SK-N-SH treated with all-trans-retinoic acid at 6 μM for 48 hours (cell line): ENCODE data around the gene CSE1L.

Experiments
- ATAC-seq: fragments of 200-7000 bp; cut with Tn5 transposase; 3 replicates; pipeline ENCODE4 v1.9.1; 2020; ENCODE audit warnings: mild to moderate bottlenecking, moderate library complexity
- BACH2 ChIP-seq: fragments of 250-450 bp; sonication (Bioruptor Pico); IDR thresholded peaks from 2 replicates; pipeline ENCODE4 v1.9.0; 2021; ENCODE audit warnings: mild to moderate bottlenecking, borderline replicate concordance
- CSDC2 ChIP-seq: fragments of 250-450 bp; sonication (Bioruptor Pico); IDR thresholded peaks from 2 replicates; pipeline ENCODE4 v1.5.0; 2020; ENCODE audit warnings: mild to moderate bottlenecking, moderate library complexity
- GLIS3 ChIP-seq: fragments of 250-450 bp; sonication (Bioruptor Pico); IDR thresholded peaks from 2 replicates; pipeline ENCODE4 v1.5.0; 2020; ENCODE audit warnings: mild to moderate bottlenecking, moderate library complexity
- ISL1 ChIP-seq: fragments of 250-450 bp; sonication (Bioruptor Pico); IDR thresholded peaks from 2 replicates; pipeline ENCODE4 v2.1.2; 2022; ENCODE audit warnings: mild to moderate bottlenecking, moderate library complexity
- OSR1 ChIP-seq: fragments of 250-450 bp; sonication (Bioruptor Pico); IDR thresholded peaks from 2 replicates; pipeline ENCODE4 v1.8.0; 2022; ENCODE audit warnings: moderate library complexity, mild to moderate bottlenecking, inconsistent platforms
- PPARA ChIP-seq: fragments of 250-450 bp; sonication (Bioruptor Pico); IDR thresholded peaks from 2 replicates; pipeline ENCODE4 v1.5.0; 2020; ENCODE audit warnings: mild to moderate bottlenecking, borderline replicate concordance
- RARB ChIP-seq: fragments of 250-450 bp; sonication (Bioruptor Pico); IDR thresholded peaks from 2 replicates; pipeline ENCODE4 v1.8.0; 2021; ENCODE audit warnings: mild to moderate bottlenecking, moderate library complexity
- SNAI2 ChIP-seq: fragments of 250-450 bp; sonication (Bioruptor Pico); IDR thresholded peaks from 2 replicates; pipeline ENCODE4 v1.5.0; 2020; ENCODE audit warnings: mild to moderate bottlenecking, moderate library complexity
- TCF4 ChIP-seq: fragments of 250-450 bp; sonication (Bioruptor Pico); IDR thresholded peaks from 2 replicates; pipeline ENCODE4 v1.8.0; 2021; ENCODE audit warnings: mild to moderate bottlenecking, moderate library complexity, borderline replicate concordance
- TOX ChIP-seq: fragments of 250-450 bp; sonication (Bioruptor Pico); IDR thresholded peaks from 2 replicates; pipeline ENCODE4 v1.8.0; 2021; ENCODE audit warnings: mild to moderate bottlenecking, moderate library complexity, borderline replicate concordance
- ZC3H10 ChIP-seq: fragments of 250-450 bp; sonication (Bioruptor Pico); IDR thresholded peaks from 2 replicates; pipeline ENCODE4 v1.5.1; 2021; ENCODE audit warnings: mild to moderate bottlenecking, moderate library complexity
- ZFP3 ChIP-seq: fragments of 250-450 bp; sonication (Bioruptor Pico); IDR thresholded peaks from 2 replicates; pipeline ENCODE4 v1.5.0; 2020; ENCODE audit warnings: mild to moderate bottlenecking, moderate library complexity
- ZFP30 ChIP-seq: fragments of 450-650 bp; formaldehyde crosslinking; IDR thresholded peaks from 2 replicates; pipeline ENCODE4 v1.5.0; 2022; ENCODE audit warnings: mild to moderate bottlenecking, moderate library complexity
- ZNF565 ChIP-seq: fragments of 450-650 bp; formaldehyde crosslinking; conservative IDR thresholded peaks from 2 replicates; pipeline ENCODE4 v1.5.0; 2020; ENCODE audit warnings: low read depth, mild to moderate bottlenecking, moderate library complexity
- ZNF70 ChIP-seq: fragments of 450-650 bp; formaldehyde crosslinking; IDR thresholded peaks from 2 replicates; pipeline ENCODE4 v1.5.0; 2020; ENCODE audit warnings: mild to moderate bottlenecking, moderate library complexity
- ZNF8 ChIP-seq: fragments of 450-650 bp; formaldehyde crosslinking; IDR thresholded peaks from 2 replicates; pipeline ENCODE4 v1.5.0; 2020; ENCODE audit warnings: mild to moderate bottlenecking, moderate library complexity
- TF ChIP-seq, protein P1 (sequence below): fragments of 250-450 bp; sonication (Bioruptor Pico); IDR thresholded peaks from 2 replicates; pipeline ENCODE4 v1.5.1; 2020; ENCODE audit warnings: low read depth, mild to moderate bottlenecking, moderate library complexity
- TF ChIP-seq, protein P2 (sequence below): fragments of 250-450 bp; sonication (Bioruptor Pico); IDR thresholded peaks from 2 replicates; pipeline ENCODE4 v1.8.0; 2021; ENCODE audit warnings: low read depth, mild to moderate bottlenecking, moderate library complexity, borderline replicate concordance
- TF ChIP-seq, protein P3 (sequence below): fragments of 250-450 bp; sonication (Bioruptor Pico); IDR thresholded peaks from 2 replicates; pipeline ENCODE4 v1.8.0; 2020; ENCODE audit warnings: mild to moderate bottlenecking, moderate library complexity, borderline replicate concordance
- TF ChIP-seq, protein P4 (sequence below): fragments of 250-450 bp; sonication (Bioruptor Pico); IDR thresholded peaks from 2 replicates; pipeline ENCODE4 v1.5.0; 2020; ENCODE audit warnings: mild to moderate bottlenecking, moderate library complexity
- TF ChIP-seq, protein P5 (sequence below): fragments of 250-450 bp; sonication (Bioruptor Pico); IDR thresholded peaks from 2 replicates; pipeline ENCODE4 v1.5.1; 2021; ENCODE audit warnings: mild to moderate bottlenecking, moderate library complexity

Gene CSE1L

DNA sequence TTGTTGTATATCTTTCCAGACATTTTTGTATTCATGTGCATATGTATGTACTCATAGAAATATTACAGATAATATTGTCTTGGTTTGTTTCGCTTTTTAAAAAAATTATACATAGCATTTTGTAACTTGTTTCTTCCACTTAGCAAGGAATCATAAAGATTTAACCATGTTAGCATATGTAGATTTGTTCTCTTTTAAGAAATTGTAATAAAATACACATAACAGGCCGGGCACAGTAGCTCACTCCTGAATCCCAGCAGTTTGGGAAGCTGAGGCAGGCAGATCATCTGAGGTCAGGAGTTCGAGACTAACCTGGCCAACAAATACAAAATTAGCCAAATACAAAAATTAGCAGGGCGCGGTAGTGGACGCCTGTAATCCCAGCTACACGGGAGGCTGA, 44.4 kb upstream of the CSE1L start (continued):
- TF ChIP-seq, protein P1, sequence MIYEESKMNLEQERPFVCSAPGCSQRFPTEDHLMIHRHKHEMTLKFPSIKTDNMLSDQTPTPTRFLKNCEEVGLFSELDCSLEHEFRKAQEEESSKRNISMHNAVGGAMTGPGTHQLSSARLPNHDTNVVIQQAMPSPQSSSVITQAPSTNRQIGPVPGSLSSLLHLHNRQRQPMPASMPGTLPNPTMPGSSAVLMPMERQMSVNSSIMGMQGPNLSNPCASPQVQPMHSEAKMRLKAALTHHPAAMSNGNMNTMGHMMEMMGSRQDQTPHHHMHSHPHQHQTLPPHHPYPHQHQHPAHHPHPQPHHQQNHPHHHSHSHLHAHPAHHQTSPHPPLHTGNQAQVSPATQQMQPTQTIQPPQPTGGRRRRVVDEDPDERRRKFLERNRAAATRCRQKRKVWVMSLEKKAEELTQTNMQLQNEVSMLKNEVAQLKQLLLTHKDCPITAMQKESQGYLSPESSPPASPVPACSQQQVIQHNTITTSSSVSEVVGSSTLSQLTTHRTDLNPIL (CRISPR knock-in tag), result no peak
- TF ChIP-seq ZFP3 (CRISPR knock-in tag) (no peak), OSR1 (no peak), ZNF70 (CRISPR knock-in tag) (no peak), ZC3H10 (no peak), ISL1 (CRISPR knock-in tag) (no peak), SNAI2 (CRISPR knock-in tag) (no peak), ZFP30 (CRISPR knock-in tag) (no peak)
- TF ChIP-seq, protein P2, sequence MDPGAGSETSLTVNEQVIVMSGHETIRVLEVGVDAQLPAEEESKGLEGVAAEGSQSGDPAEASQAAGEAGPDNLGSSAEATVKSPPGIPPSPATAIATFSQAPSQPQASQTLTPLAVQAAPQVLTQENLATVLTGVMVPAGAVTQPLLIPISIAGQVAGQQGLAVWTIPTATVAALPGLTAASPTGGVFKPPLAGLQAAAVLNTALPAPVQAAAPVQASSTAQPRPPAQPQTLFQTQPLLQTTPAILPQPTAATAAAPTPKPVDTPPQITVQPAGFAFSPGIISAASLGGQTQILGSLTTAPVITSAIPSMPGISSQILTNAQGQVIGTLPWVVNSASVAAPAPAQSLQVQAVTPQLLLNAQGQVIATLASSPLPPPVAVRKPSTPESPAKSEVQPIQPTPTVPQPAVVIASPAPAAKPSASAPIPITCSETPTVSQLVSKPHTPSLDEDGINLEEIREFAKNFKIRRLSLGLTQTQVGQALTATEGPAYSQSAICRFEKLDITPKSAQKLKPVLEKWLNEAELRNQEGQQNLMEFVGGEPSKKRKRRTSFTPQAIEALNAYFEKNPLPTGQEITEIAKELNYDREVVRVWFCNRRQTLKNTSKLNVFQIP (CRISPR knock-in tag), result no peak

DNA sequence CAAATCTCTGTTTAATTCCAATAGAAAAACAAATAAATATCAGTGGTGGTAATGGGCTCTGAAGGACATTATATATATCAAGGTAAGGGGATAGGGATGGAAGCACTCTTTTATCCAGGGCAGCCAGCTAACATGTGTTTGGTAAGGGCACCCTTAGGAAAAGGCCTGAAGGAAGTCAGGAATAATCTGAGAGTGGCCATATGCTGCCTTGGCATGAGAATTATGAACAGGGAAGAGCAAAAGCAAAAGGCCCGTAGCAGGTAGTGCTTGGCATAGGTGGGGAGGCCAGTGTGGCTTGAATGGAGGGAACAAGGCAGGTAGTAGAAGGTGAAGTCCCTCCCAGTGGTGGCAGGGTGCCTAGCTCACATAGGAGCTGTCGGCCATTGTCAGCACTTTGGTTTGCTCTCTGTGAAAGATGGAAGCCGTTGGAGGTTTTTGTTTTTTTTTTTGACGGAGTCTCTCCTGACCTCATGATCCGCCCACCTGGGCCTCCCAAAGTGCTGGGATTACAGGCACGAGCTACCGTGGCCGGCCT, 39.6 kb upstream of the CSE1L start:
- no peak for ATAC-seq
- TF ChIP-seq BACH2 (CRISPR knock-in tag), result no peak
- TF ChIP-seq, protein P2 (CRISPR knock-in tag), result no peak
- no peak for TF ChIP-seq ZFP3 (CRISPR knock-in tag)
- TF ChIP-seq GLIS3, result no peak
- no peak for TF ChIP-seq TOX (CRISPR knock-in tag)
- TF ChIP-seq, protein P1 (CRISPR knock-in tag), result no peak
- TF ChIP-seq, protein P3, sequence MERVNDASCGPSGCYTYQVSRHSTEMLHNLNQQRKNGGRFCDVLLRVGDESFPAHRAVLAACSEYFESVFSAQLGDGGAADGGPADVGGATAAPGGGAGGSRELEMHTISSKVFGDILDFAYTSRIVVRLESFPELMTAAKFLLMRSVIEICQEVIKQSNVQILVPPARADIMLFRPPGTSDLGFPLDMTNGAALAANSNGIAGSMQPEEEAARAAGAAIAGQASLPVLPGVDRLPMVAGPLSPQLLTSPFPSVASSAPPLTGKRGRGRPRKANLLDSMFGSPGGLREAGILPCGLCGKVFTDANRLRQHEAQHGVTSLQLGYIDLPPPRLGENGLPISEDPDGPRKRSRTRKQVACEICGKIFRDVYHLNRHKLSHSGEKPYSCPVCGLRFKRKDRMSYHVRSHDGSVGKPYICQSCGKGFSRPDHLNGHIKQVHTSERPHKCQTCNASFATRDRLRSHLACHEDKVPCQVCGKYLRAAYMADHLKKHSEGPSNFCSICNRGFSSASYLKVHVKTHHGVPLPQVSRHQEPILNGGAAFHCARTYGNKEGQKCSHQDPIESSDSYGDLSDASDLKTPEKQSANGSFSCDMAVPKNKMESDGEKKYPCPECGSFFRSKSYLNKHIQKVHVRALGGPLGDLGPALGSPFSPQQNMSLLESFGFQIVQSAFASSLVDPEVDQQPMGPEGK, result no peak
- no peak for TF ChIP-seq OSR1
- no peak for TF ChIP-seq ZNF565 (CRISPR knock-in tag)
- TF ChIP-seq ZC3H10, result no peak
- no peak for TF ChIP-seq ZNF8 (CRISPR knock-in tag)
- TF ChIP-seq ISL1 (CRISPR knock-in tag), result no peak
- TF ChIP-seq SNAI2 (CRISPR knock-in tag), result no peak
- TF ChIP-seq CSDC2 (CRISPR knock-in tag), result no peak
- TF ChIP-seq, protein P4, sequence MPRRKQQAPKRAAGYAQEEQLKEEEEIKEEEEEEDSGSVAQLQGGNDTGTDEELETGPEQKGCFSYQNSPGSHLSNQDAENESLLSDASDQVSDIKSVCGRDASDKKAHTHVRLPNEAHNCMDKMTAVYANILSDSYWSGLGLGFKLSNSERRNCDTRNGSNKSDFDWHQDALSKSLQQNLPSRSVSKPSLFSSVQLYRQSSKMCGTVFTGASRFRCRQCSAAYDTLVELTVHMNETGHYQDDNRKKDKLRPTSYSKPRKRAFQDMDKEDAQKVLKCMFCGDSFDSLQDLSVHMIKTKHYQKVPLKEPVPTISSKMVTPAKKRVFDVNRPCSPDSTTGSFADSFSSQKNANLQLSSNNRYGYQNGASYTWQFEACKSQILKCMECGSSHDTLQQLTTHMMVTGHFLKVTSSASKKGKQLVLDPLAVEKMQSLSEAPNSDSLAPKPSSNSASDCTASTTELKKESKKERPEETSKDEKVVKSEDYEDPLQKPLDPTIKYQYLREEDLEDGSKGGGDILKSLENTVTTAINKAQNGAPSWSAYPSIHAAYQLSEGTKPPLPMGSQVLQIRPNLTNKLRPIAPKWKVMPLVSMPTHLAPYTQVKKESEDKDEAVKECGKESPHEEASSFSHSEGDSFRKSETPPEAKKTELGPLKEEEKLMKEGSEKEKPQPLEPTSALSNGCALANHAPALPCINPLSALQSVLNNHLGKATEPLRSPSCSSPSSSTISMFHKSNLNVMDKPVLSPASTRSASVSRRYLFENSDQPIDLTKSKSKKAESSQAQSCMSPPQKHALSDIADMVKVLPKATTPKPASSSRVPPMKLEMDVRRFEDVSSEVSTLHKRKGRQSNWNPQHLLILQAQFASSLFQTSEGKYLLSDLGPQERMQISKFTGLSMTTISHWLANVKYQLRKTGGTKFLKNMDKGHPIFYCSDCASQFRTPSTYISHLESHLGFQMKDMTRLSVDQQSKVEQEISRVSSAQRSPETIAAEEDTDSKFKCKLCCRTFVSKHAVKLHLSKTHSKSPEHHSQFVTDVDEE, result no peak
- TF ChIP-seq, protein P5, sequence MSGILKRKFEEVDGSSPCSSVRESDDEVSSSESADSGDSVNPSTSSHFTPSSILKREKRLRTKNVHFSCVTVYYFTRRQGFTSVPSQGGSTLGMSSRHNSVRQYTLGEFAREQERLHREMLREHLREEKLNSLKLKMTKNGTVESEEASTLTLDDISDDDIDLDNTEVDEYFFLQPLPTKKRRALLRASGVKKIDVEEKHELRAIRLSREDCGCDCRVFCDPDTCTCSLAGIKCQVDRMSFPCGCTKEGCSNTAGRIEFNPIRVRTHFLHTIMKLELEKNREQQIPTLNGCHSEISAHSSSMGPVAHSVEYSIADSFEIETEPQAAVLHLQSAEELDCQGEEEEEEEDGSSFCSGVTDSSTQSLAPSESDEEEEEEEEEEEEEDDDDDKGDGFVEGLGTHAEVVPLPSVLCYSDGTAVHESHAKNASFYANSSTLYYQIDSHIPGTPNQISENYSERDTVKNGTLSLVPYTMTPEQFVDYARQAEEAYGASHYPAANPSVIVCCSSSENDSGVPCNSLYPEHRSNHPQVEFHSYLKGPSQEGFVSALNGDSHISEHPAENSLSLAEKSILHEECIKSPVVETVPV (CRISPR knock-in tag), result no peak
- TF ChIP-seq ZFP30 (CRISPR knock-in tag), result no peak
- TF ChIP-seq RARB, result no peak
- no peak for TF ChIP-seq TCF4 (CRISPR knock-in tag)
- no peak for TF ChIP-seq PPARA (CRISPR knock-in tag)
- TF ChIP-seq, all 23 proteins: peak for 0
